Nucleus accumbens (tissue), 56 donors: ENCODE measurements around the gene VWA7.

Source experiments
- DNase-seq, 56 donors: peaks; one replicate each; lab custom pipeline; 2025; lab: John Stamatoyannopoulos, UW

Gene VWA7

DNA sequence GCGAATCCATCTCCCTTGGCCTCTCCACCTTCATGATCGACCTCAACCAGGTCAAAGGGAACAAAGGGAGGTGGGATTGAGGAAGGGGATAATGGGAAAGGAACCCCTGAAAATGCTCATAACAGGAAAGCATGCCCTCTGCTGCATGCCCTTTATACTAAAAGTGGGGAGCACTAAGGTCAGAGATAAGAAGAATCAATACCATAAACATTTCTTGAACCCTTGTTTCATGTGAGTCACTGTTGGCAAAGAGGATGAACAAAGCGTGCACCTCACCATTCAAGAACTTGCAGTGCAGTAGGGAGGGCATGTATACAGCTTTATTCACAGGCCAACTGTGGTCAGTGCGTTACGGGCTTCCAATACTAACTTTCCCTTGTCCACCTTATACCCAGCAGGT lies 16.3 kb downstream of the VWA7 start:
- DNase-seq = no peak

DNA sequence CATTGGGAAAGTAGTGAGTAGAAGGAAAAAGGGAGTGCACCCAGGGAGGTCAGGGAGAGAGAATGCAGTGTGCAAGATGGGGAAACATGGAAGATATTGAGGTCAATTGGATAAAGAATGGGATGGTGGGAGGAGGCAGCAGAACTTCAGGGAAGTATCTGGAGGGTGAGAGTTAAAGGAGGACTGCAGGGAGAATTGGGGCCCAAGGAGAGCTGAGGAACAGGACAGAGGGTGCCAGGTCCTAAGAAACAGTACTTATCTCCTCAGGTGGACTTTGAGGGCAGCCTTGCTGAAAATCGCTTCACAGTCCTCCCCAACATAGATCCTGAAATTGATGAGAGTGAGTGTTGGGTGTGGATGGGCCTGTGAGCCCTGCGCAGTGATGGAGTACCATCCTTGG lies 18.8 kb downstream of the VWA7 start:
- no peak for DNase-seq

DNA sequence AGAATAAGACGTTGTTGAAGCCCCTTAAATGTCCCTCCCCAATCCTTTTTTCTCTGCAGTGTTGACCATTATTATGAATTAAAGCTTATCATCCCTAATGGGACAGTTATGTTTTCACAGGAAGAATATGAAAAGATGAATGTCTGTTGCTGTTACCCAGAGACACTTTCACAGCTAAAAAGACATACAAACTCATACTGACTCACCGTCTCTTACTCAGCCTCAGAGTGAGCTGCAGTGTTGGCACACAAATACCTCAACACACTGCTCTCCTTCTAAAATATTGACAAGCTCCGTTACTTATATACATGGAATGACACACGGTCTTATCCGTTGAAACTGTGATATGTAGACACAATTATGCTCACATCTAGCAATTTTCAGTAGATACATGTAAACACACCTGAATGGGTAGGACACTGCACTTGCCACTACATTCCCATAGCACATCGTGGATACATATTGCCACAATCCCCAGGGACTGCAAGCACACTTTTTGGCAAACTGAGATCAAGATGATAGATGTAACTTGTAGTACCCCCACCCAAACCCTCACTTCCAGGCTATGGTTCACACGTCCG lies 24.3 kb downstream of the VWA7 start:
- no peak for DNase-seq

DNA sequence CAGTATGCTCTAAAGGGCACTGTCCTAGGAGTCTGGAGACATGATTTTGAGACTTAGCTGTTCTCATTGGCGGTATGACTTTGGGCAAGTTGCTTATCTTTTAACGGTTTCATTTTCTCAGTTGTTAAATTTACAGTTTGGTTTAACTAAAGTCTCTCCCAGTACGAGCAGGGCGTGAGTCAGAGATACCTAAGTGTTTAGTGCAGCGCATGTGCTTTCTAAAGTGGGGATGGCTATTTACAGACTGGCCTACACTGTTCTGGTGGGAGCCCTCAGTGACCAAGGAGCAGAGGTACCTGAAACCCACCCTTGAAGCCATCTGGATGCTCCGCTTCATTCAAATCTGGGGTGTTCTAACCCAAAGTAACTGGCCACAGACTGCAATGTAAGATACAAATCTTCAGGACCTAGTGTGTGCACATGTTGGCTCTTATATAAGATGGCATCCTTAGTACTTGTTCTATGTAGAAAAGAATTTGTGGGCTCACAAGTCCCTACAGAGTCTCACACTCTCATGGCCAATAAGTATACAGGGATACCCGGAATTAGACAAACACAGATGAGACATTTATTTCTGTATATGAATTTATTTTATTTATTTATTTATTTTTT lies 26.6 kb downstream of the VWA7 start:
- DNase-seq = no peak

DNA sequence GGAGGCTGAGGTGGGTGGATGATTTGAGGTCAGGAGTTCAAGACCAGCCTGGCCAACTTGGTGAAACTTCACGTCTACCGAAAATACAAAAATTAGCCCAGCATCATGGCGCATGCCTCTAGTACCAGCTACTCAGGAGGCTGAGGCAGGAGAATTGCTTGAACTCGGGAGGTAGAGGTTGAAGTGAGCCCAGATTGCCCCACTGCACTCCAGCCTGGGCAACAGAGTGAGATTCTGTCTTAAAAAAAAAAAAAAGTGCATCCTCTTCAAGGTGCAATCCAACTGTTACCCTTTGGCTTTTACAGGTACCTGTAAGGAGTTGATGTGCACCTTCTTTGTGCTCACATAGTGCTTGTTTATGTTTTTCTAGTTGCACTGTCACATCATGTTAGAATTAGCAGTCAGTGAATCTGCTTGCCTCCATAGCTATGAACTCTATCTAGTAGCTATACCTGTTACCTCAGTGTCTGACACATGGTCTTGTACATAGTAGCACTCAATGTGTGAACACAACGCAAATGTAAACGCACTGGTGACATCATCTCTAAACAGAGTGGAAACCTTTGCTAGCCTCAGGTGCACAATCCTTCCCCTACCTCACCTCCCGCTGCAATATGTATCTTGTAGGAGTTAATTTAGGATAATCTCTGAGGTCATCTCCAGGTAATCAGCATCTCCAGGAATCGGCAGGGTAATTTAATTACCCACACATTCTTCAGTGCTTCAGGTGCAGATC lies 27.7 kb downstream of the VWA7 start:
- no peak for DNase-seq

DNA sequence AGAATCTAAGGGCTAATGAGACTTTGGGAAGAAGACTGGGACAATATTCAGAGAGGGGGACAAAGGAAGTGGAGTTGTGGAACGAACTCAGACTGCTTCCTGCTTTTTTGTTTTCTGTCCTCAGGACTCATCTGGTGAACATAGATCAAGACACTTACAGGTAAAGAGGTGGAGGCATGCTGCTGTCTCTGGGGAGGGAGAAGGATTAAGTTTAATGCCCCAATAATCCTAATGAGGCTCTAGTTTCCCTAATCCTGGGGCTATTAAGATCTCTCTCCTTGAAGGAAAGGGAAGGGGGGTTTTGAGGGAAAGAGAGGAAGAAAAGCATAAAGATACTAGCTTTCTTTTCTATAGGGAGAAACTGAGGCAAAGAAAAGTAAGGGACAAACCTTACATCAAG lies 32.7 kb downstream of the VWA7 start:
- DNase-seq = no peak

DNA sequence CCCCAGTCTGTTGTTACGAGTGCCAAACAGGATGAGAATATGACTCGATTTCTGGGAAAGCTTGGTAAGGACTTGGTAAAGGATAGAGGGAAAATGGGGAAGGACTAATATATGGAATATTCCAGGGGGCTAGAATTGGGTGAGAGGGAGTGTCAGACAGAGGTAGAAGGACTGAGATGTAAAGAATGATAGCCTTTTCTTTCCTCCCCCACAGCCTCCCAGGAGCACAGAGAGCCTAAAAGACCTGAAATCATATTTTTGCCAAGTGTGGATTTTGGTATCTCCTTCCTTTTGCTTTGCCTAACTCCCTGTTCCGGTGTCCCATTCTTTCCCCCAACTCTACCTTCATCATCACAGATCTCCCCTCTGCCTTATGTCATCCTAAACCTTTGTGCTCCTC lies 34.2 kb downstream of the VWA7 start:
- no peak for DNase-seq

DNA sequence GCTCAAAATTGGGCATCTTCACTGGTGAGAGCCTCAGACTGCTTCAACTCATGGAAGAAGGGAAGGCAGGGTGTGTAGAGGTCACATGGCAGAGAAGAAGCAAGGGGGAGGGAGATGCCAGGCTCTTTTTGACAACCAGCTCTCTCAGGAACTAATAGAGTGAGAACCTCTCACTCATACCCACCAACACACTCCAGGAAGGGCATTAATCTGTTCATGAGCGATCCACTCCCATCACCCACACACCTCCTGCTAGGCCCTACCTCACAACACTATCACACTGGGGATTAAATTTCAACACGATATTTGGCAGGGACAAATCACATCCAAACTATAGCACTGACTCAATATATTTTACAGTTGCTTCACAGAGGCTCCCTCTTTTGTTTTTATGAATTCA lies 35.3 kb downstream of the VWA7 start:
- no peak for DNase-seq

DNA sequence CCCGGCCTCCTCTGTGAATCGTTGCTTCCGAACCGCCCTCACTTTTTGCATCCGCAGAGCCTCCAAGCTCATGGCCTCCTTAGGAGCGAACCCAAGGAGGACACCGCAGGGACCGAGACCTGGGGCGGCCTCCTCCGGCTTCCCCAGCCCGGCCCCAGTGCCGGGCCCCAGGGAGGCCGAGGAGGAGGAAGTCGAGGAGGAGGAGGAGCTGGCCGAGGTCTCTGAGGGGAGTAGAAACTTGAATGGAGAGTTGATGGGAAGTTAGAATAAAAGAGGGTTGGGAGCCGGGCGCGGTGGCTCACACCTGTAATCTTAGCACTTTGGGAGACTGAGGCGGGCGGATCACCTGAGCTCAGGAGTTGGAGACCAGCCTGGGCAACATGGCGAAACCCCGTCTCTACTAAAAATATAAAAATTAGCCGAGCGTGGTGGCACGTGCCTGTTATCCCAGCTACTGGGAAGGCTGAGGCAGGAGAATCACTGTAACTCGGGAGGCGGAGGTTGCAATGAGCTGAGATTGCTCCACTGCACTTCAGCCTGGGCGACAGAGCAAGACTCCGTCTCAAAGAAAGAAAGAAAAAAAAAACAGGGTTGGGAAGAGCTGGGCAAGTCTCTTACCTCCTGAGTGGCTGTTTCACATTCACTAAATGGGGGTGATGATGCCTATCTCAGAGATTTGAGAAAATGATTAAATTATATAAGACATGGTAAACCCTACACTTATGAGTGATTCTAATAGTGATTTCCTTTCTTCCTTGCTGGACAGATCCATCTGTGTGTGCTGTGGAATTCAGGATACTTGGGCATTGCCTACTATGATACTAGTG lies 36.5 kb downstream of the VWA7 start:
- DNase-seq = no peak

DNA sequence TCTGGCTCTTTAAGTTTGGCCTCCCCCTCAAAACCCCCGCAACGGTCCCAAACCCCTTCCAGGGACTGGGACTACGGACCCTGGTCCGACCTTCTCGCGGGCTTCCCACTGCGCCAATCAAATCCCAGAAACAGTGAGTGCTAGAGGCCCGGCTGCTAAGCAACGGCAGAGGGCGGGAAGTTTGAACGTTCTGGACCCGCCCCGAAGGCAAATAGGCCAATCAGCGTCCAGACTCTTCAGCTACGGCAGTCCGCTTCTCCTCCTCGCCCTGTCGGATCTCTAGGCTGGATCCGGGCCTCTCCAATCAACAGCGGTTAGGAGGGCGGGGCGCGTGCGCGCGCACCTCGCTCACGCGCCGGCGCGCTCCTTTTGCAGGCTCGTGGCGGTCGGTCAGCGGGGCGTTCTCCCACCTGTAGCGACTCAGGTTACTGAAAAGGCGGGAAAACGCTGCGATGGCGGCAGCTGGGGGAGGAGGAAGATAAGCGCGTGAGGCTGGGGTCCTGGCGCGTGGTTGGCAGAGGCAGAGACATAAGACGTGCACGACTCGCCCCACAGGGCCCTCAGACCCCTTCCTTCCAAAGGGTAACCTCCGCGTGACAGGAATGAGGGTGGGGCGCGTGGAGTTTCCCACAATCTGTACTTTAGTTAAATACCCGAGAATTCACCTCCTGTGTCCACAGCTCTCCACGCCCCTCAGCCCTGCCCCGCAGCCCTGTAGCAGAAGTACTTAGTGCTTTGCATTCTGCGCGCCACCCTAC lies 37.3 kb downstream of the VWA7 start, which contains the start of gene MSH5:
TSS of gene MSH5 (plus strand) at position 367 of the 758 bp plus-strand sequence. CDS start 462 bp downstream, outside the sequence.
- DNase-seq = peak; percentile 69 to 99 (median 95)

DNA sequence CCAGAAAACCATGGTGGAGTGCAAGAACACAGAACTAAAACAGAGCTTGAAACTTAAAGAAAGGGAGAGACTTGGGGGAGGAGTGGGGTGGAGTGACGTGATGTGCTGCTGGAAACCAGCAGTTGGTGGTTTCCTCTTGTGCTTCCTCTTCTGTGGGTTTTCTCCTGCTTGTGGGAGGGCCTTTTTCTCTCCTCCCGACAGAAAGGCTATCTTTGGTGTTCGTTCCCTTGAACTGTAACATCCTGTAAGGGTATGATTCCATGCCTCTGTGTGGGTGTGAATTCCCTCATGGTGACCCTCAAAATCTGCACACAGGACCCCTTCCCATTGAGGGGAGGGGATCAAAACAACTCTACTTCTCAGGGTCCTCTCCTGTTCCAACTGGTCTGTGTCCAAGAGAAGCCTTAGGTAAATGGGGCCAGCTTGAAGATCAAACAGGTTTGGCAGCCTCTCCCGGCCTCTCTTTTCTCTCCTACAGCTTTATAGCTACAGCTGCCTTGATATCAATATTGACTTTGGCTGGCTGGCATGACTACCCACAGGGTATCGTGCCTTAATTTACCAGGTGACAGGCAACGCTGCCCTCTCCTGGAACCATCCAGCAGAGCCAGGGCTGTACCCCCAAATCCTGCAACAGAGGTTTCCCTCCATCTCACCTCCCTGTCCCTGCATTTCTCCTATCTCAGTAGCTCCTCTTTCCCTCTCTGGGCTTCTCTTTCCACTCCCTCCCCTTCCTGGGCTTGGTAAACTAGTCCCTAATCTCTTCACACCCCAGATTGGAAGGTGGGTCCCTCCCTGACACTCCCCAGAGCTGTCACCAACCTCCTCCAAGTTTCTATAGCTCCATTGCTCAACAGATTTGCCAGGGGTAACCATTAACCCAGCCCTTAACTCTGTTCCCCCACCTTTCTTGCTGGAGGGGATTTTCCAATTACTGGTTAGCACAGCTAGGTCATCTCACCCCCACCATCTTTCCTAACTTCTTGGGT lies 38.8 kb downstream of the VWA7 start:
- peak in 5 of 56 donors; percentile 7 to 29 (median 17) for DNase-seq

DNA sequence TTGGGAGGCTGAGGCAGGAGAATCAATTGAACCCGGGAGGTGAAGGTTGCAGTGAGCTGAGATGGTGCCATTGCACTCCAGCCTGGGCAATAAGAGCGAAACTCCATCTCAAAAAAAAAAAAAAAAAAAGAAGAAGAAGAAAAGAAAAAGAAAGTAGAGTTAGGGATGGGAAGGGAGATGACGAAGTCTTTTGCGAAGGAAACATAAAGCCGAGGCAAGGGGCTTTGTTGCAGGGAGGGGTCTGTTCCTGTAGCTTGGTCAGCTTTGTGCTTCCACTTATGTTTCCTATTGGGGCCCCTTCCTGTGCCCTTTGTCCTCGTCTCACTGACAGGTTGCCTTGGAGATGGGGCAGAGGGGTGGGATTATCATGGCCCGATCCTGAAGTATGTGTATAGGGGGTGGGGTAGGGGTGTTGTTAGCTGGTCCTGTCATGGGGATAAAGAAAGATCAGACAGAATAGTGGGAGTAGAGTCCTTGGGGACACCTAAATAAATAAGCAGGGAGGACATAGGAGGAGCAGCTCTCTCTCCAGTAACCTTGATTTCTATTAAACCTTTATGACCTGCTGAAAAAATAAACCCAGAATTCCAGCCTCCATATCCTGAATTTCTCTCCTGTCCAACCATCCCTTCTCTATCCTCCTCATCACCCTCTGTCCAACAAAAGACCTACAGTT lies 39.7 kb downstream of the VWA7 start:
- DNase-seq = no peak

DNA sequence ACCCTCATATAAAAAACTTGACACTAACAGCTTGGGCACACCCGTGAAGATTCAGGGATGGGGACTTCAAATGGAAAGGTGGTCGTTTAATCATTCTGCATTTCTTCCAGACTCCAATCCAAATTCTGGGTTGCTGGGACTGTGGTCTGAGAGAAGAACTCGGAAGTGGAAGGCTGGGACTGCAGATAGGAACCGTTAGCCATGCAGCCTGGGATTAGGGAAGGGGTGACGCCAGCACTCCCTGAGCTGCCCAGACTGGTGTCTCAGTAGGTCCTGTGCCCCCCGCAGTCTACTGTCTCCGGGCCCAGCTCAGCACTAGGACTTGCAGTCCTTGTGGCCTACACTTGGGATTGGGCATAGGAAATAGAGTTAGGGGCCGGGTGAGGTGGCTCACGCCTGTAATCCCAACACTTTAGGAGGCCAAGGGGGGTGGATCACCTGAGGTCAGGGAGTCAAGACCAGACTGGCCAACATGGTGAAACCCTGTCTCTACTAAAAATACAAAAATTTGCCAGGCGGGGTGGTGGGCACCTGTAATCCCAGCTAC lies 40.3 kb downstream of the VWA7 start:
- no peak for DNase-seq

DNA sequence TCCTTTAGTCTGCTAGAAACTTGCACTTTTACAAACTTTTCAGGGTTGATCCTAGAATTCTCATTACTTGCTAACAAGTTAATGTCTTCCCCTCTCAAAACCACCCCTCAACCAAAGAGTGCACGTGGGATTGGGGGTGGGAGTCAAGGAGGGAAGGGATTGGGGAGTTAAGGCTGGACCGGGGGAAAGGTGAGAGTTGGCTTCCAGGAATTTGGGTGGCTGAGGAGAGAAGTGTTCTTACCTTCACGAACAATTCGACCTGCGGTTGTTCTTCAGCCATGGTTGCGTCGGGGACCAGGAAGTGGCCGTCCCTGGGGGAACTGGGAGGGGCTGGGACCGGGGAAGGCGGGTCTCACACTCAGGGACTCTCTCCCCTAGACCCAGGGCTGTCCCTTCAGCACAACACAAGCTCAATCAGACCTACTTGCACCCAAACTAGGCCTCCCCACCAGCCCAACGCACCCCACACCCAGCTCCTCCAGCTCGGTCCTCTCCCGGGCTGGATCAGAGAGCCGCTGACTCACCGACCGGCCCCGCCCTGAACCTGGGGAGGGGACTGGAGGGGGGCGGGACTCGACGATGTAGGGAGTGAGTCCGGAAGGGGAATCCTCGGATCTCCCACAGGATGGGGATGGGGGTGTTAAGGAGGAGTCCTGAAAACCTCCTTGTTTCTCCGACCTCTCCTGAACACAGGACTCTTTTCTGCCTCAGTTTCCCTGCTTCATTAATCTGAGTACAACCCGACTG lies 40.9 kb downstream of the VWA7 start, which contains the start of gene CLIC1:
TSS of gene CLIC1 (minus strand) at position 510 of the 747 bp plus-strand sequence. CDS start at position 280, 230 bp downstream.
- DNase-seq = peak in 12 of 56 donors; percentile 5 to 62 (median 14)

DNA sequence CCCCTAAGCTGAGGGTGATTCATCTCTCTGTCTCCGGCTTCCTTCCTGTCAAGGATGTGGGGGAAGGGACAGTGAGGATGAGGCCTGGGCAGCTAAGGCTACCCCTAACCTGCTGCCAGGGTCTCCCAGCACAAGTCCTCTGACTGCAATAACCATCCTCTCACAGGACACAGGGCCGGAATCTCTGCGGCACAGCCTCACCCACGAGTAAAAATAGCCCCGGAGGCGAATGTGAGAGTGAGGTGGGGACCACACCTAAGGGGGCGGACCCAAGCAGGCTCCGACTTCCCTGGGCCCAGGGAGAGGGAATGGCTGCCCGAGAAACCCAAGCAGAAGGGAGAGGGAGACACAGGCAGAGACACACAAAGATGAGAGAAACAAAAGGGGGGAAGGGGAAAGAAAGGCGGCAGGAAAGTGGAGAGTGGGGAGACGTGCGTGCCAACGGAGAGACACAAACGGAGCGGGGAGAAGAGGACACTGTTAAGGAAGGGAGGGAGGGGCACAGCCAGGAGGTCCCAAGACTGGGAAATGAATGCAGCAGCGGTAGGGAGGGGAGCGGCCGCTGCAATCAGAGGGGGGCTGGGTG lies 42.2 kb downstream of the VWA7 start:
- DNase-seq = peak in 4 of 56 donors; percentile 7 to 12 (median 8)

DNA sequence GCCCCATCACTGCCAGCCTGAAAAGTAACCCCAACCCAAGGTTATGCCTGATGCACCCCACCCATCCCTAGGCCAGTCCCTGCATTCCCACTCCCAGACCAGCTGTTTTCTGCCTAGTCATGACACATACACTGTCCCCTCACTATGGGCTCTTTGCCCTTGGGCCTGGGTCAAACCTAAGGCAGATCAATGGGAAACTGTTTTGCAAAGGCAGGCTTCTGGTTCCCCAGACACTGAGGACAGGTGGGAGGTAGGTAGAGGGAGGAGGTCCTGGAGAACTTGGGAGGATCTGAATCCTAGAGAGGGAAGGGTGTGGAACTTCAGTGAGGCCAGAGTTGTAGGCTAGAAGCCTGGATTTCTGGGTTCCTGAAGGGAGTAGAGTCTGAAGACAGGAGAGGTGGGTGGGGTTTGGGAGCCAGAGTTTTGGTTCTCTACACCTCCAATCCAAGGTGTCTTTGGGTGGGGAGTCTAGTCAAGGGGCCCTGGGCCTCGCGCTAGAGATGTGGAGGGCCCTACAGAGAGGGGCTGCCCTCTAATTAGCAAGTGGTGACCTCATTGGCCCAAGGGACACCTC lies 42.8 kb downstream of the VWA7 start:
- DNase-seq = no peak
